H1 (cell line): Measurements from ENCODE around the gene MYO1F. TPM values are rescaled to one million over a fixed set of nuclear protein-coding genes. Genes with fewer than 3 reads are reported as not detected.

Experiments
- CTCF ChIA-PET: fragments of 300-600 bp; sonication (Branson Sonifier 250); formaldehyde crosslinking; loops from one replicate; lab custom pipeline; 2021; ENCODE audit not compliant: partially characterized antibody; lab: Charles Lee
- POLR2A ChIA-PET: fragments of 300-600 bp; sonication (Branson Sonifier 250); formaldehyde crosslinking; loops from one replicate; lab custom pipeline; 2021; ENCODE audit warnings: inconsistent platforms; ENCODE audit not compliant: partially characterized antibody; lab: Charles Lee
- DNase-seq, 2 experiments: peaks; one replicate each; pipeline versions ENCODE4 v3.0.0 to v3.0.0-alpha.2; 2010 to 2022; ENCODE audit warnings: low spot score in 2 of 2, low read depth in 1 of 2, mixed read lengths in 1 of 2
- FAIRE-seq: peaks from 2 replicates; lab custom pipeline; 2011; peaks lifted over from hg19 to GRCh38; lab: Jason Lieb, UNC
- H2AFZ ChIP-seq: 2 replicates; pipeline ENCODE4 v1.8.1; 2012; ENCODE audit warnings: low read length, inconsistent platforms
- H2AK5ac ChIP-seq: 2 replicates; pipeline ENCODE4 v1.6.1; 2013; ENCODE audit warnings: low read depth, low read length
- H2BK120ac ChIP-seq: replicated peaks from 2 replicates; pipeline ENCODE3; 2013; ENCODE audit warnings: low read depth, low read length, inconsistent platforms
- H2BK12ac ChIP-seq: 2 replicates; pipeline ENCODE4 v1.6.1; 2013; ENCODE audit warnings: low read depth, low read length
- H2BK15ac ChIP-seq: 2 replicates; pipeline ENCODE4 v1.6.1; 2013; ENCODE audit warnings: low read length
- H2BK20ac ChIP-seq: 2 replicates; pipeline ENCODE4 v1.6.1; 2013; ENCODE audit warnings: low read length
- H2BK5ac ChIP-seq: 2 replicates; pipeline ENCODE4 v1.6.1; 2013; ENCODE audit warnings: low read depth, low read length
- H3K14ac ChIP-seq: 2 replicates; pipeline ENCODE4 v1.6.1; 2013; ENCODE audit warnings: inconsistent platforms; ENCODE audit not compliant: insufficient read length
- H3K18ac ChIP-seq: 2 replicates; pipeline ENCODE4 v1.6.1; 2013; ENCODE audit warnings: low read length; ENCODE audit errors: extremely low read depth
- H3K23ac ChIP-seq: 2 replicates; pipeline ENCODE4 v1.6.1; 2013; ENCODE audit warnings: inconsistent platforms; ENCODE audit not compliant: insufficient read length
- H3K23me2 ChIP-seq: 2 replicates; pipeline ENCODE4 v1.6.1; 2013; ENCODE audit warnings: low read depth, low read length
- H3K27ac ChIP-seq: 2 replicates; pipeline ENCODE4 v1.6.1; 2011; ENCODE audit warnings: low read depth, low read length, inconsistent platforms
- H3K27me3 ChIP-seq, 4 experiments: replicated peaks in 1 of 4; 1 replicate in 1 of 4; 2 replicates in 3 of 4; pipeline versions ENCODE4 v1.6.1 to v1.8.1; 2011 to 2013; ENCODE audit warnings: low read length in 3 of 4, mild to moderate bottlenecking in 3 of 4, inconsistent platforms in 2 of 4, mixed read lengths in 2 of 4, moderate library complexity in 1 of 4; ENCODE audit not compliant: control insufficient read depth in 3 of 4, insufficient read depth in 3 of 4; ENCODE audit errors: extremely low read depth in 1 of 4
- H3K36me3 ChIP-seq, 4 experiments: 2 replicates each; pipeline versions ENCODE4 v1.6.1 to v1.8.1; 2011 to 2013; ENCODE audit warnings: mild to moderate bottlenecking in 4 of 4, low read length in 3 of 4, moderate library complexity in 2 of 4, control low read depth in 1 of 4, inconsistent platforms in 1 of 4; ENCODE audit not compliant: insufficient read depth in 4 of 4, control insufficient read depth in 2 of 4
- H3K4ac ChIP-seq: replicated peaks from 2 replicates; pipeline ENCODE3; 2013; ENCODE audit warnings: low read length, low read depth, mixed read lengths, inconsistent platforms; ENCODE audit not compliant: insufficient read length
- H3K4me1 ChIP-seq, 4 experiments: replicated peaks in 1 of 4; 1 replicate in 1 of 4; 2 replicates in 3 of 4; pipeline versions ENCODE4 v1.6.1 to v1.8.1; 2011 to 2013; ENCODE audit warnings: low read length in 3 of 4, inconsistent platforms in 2 of 4, mixed read lengths in 1 of 4; ENCODE audit not compliant: insufficient read depth in 4 of 4, control insufficient read depth in 3 of 4
- H3K4me2 ChIP-seq, 2 experiments: 2 replicates each; pipeline versions ENCODE4 v1.6.1 to v1.8.1; 2011 to 2013; ENCODE audit warnings: low read depth in 2 of 2, low read length in 2 of 2, control low read depth in 1 of 2, inconsistent platforms in 1 of 2, mild to moderate bottlenecking in 1 of 2; ENCODE audit not compliant: insufficient read depth in 1 of 2
- H3K4me3 ChIP-seq, 4 experiments: fragments of 200-600, 300-600 bp in 1 of 4; sonication (generic), shearing (Covaris generic), sonication (Bioruptor Twin) in 1 of 4; 2 replicates each; pipeline versions ENCODE4 v1.5.1 to v1.8.1; 2011 to 2016; ENCODE audit warnings: low read length in 4 of 4, low read depth in 3 of 4, control low read depth in 2 of 4, inconsistent platforms in 2 of 4, mild to moderate bottlenecking in 2 of 4, mixed read lengths in 1 of 4, moderate library complexity in 1 of 4; ENCODE audit not compliant: insufficient read depth in 2 of 4; ENCODE audit errors: extremely low read depth in 1 of 4
- H3K56ac ChIP-seq: replicated peaks from 2 replicates; pipeline ENCODE3; 2013; ENCODE audit warnings: low read depth, mild to moderate bottlenecking, mixed read lengths, low read length, inconsistent platforms; ENCODE audit not compliant: insufficient read length
- H3K79me1 ChIP-seq: 2 replicates; pipeline ENCODE4 v1.6.1; 2013; ENCODE audit warnings: low read depth, low read length, control low read depth
- H3K79me2 ChIP-seq, 2 experiments: 2 replicates each; pipeline versions ENCODE4 v1.6.1 to v1.8.1; 2012 to 2013; ENCODE audit warnings: low read length in 2 of 2, mild to moderate bottlenecking in 2 of 2, inconsistent platforms in 1 of 2; ENCODE audit not compliant: insufficient read depth in 2 of 2, control insufficient read depth in 1 of 2
- H3K9ac ChIP-seq, 4 experiments: replicated peaks in 1 of 4; 1 replicate in 1 of 4; 2 replicates in 3 of 4; pipeline versions ENCODE4 v1.6.1 to v1.8.1; 2011 to 2013; ENCODE audit warnings: low read depth in 3 of 4, low read length in 3 of 4, control low read depth in 2 of 4, mild to moderate bottlenecking in 2 of 4, moderate library complexity in 2 of 4, inconsistent platforms in 1 of 4; ENCODE audit errors: extremely low read depth in 1 of 4
- H3K9me3 ChIP-seq, 2 experiments: 2 replicates each; pipeline versions ENCODE4 v1.6.1 to v1.8.1; 2012 to 2013; ENCODE audit warnings: mild to moderate bottlenecking in 2 of 2, moderate library complexity in 2 of 2, control low read depth in 1 of 2, inconsistent platforms in 1 of 2, low read depth in 1 of 2, low read length in 1 of 2, mixed read lengths in 1 of 2; ENCODE audit not compliant: insufficient read depth in 2 of 2
- H4K20me1 ChIP-seq, 2 experiments: replicated peaks in 1 of 2; 2 replicates each; pipeline versions ENCODE3 to v1.8.1; 2011 to 2013; ENCODE audit warnings: inconsistent platforms in 2 of 2, low read length in 2 of 2, mild to moderate bottlenecking in 1 of 2; ENCODE audit not compliant: insufficient read depth in 2 of 2, control insufficient read depth in 1 of 2
- H4K5ac ChIP-seq: 2 replicates; pipeline ENCODE4 v1.6.1; 2013; ENCODE audit warnings: low read length, low read depth, mixed read lengths, inconsistent platforms; ENCODE audit not compliant: insufficient read length
- H4K8ac ChIP-seq: 2 replicates; pipeline ENCODE4 v1.8.0; 2013; ENCODE audit warnings: mild to moderate bottlenecking, moderate library complexity, low read length, inconsistent platforms; ENCODE audit not compliant: insufficient read depth; ENCODE audit errors: extremely low read depth
- H4K91ac ChIP-seq: replicated peaks from 2 replicates; pipeline ENCODE3; 2013; ENCODE audit warnings: low read length, mixed read lengths, inconsistent platforms; ENCODE audit not compliant: insufficient read length
- CEBPB ChIP-seq: IDR thresholded peaks from 2 replicates; pipeline ENCODE4 v1.6.1; 2012; ENCODE audit warnings: low read depth, low read length
- FOSL1 ChIP-seq: IDR thresholded peaks from 2 replicates; pipeline ENCODE4 v1.6.1; 2011; ENCODE audit warnings: mild to moderate bottlenecking, low read depth, low read length, moderate library complexity; ENCODE audit not compliant: insufficient read depth
- KDM1A ChIP-seq: fragments of 200-600, 300-600 bp; sonication (generic); IDR thresholded peaks from 2 replicates; pipeline ENCODE4 v1.7.1; 2016; ENCODE audit warnings: mild to moderate bottlenecking, low read length, borderline replicate concordance
- NANOG ChIP-seq: IDR thresholded peaks from 2 replicates; pipeline ENCODE4 v1.6.1; 2011; ENCODE audit warnings: low read length, low read depth, mild to moderate bottlenecking, inconsistent platforms; ENCODE audit not compliant: insufficient read depth, poor library complexity, severe bottlenecking
- POLR2A ChIP-seq, 2 experiments: IDR thresholded peaks; 1 replicate in 1 of 2; 2 replicates in 1 of 2; pipeline ENCODE4 v1.6.1; 2011; ENCODE audit warnings: low read depth in 2 of 2, low read length in 2 of 2, mild to moderate bottlenecking in 2 of 2; ENCODE audit errors: control extremely low read depth in 1 of 2
- SRF ChIP-seq: IDR thresholded peaks from 2 replicates; pipeline ENCODE4 v1.6.1; 2011; ENCODE audit warnings: mild to moderate bottlenecking, low read depth, low read length, moderate library complexity
- TAF1 ChIP-seq: IDR thresholded peaks from 2 replicates; pipeline ENCODE4 v1.6.1; 2011; ENCODE audit warnings: mild to moderate bottlenecking, low read depth, low read length
- WGBS, 2 experiments: shearing (Covaris generic) in 1 of 2; methylation state at CpG; one replicate each; pipeline versions ENCODE4 v1.1.6 to v1.1.7; 2013 to 2015; ENCODE audit warnings: low lambda C conversion rate in 2 of 2, mixed read lengths in 2 of 2, inconsistent platforms in 1 of 2, low coverage in 1 of 2, missing lambda C conversion rate in 1 of 2; ENCODE audit not compliant: insufficient replicate concordance in 2 of 2, insufficient coverage in 1 of 2, insufficient read length in 1 of 2; ENCODE audit errors: extremely low coverage in 1 of 2, missing lambda C conversion rate in 1 of 2; 5-methylcytosine and 5-hydroxymethylcytosine counted together
- polyA plus RNA-seq, 7 experiments: library from polyadenylated mRNA; depleted of rRNA in 3 of 7; stranded (reverse) in 5 of 7; unstranded in 2 of 7; fragments of >200 nt in 5 of 7; fragments of 200-250 nt in 2 of 7; gene quantifications; 1 replicate in 5 of 7; 2 replicates in 1 of 7; 4 replicates in 1 of 7; pipeline versions ENCODE4 v1.2.1 to v1.2.3, GENCODE V29; 2011 to 2013; ENCODE audit warnings: missing spikeins in 2 of 7, mixed read lengths in 2 of 7
- total RNA-seq: library from RNA; stranded (reverse); fragmentation: NEBNext Ultra II Directional; extraction: Animal tissue kit (Norgen Biotek cat#: 25700); gene quantifications from 2 replicates; pipeline ENCODE4 v1.2.1, GENCODE V29; 2021

MYO1F gene
- total and polyA plus RNA-seq, 2 of the 8 experiments (the other 6 are each of a cell fraction or from before 2014, with no cell fraction given), result 1.4 to 4.6 TPM

GRCh38 chr19:8595651-8596050, 18.4 kb upstream of the MYO1F start:
- Histone ChIP-seq H3K79me1 (no peaks in the 10 kb centered on the region), H4K8ac (no peak overlapping the region; the same call in 1 of the 2 replicates), H3K9ac (no peak overlapping the region), H3K27ac (no peak overlapping the region), H3K23ac (no peak overlapping the region), H3K4me3 (no peak overlapping the region), H2AFZ (no peak overlapping the region), H3K14ac (no peak overlapping the region), H3K4ac (no peak overlapping the region), H4K91ac (no peak overlapping the region), H3K9me3 (peaks cover 3 to 5% of the 10 kb centered on the region in 2 experiments; a peak in 1 of 4 replicates), H3K36me3 (peaks cover 0 to 8% (median 2%) of the 10 kb centered on the region in 4 experiments; a peak in 3 of 8 replicates), H2BK20ac (no peak overlapping the region), H3K56ac (no peak overlapping the region), H2BK120ac (no peak overlapping the region), H3K79me2 (no peaks in the 10 kb centered on the region), H2BK5ac (no peak overlapping the region; the same call in 1 of the 2 replicates), H3K27me3 (peaks cover 0 to 3% (median 0%) of the 10 kb centered on the region in 4 experiments; a peak in 2 of 7 replicates), H3K4me2 (no peak overlapping the region), H2BK12ac (no peak overlapping the region), H4K20me1 (peaks cover 0 to 3% of the 10 kb centered on the region in 2 experiments), H4K5ac (no peak overlapping the region), H3K23me2 (peaks cover 9% of the 10 kb centered on the region; the same call in 1 of the 2 replicates), H3K18ac (no peak overlapping the region), H2AK5ac (no peak overlapping the region), H2BK15ac (no peak overlapping the region), H3K4me1 (peaks cover 0 to 5% (median under 1%) of the 10 kb centered on the region in 4 experiments; a peak in 4 of 7 replicates)
- POLR2A ChIA-PET, result interaction anchor here (0.7 to 7.9 kb wide), 5 partner anchors 10 to 69 kb away, joined by 3 to 117 read pairs (median 3); partner anchors contain the start of gene MYO1F
- FAIRE-seq, result no peak
- TF ChIP-seq CEBPB (no peak), NANOG (no peak), FOSL1 (no peak), SRF (no peak), KDM1A (no peak), TAF1 (no peak), POLR2A (IDR thresholded peaks at IDR 0.05; ENCODE audit: control extremely low read depth in 1 of 2, low read depth in 2 of 2, low read length in 2 of 2) (no peak)
- WGBS, 2 experiments, result 89% methylated on average over 13 of the region's 15 CpGs; no CpG with 5 or more reads in 1 of the 2 experiments
- CTCF ChIA-PET, result interaction anchor here (0.6 to 5.1 kb wide), 14 partner anchors 10 to 367 kb away, joined by 3 to 20 read pairs (median 4); no protein-coding TSS in a partner anchor
- DNase-seq, result no peak
